GM21447 (cell line): ENCODE measurements around the gene HSPA2.

Experiments
- ATAC-seq: cut with Tn5 transposase; IDR thresholded peaks from one replicate; pipeline ENCODE4 v1.9.1; 2021; ENCODE audit not compliant: unreplicated experiment

Gene HSPA2

GRCh38 chr14:64540208-64541202 lies at the start of gene HSPA2:
Gene HSPA2 (plus strand): TSS chr14:64540741. CDS start chr14:64540850, 109 bp downstream.
- peak; percentile 94 for ATAC-seq

GRCh38 chr14:64491637-64492036 lies 48.9 kb upstream of the HSPA2 start:
- no peak for ATAC-seq

- ATAC-seq: no peak
Measured at GRCh38 chr14:64493455-64493854, 47.1 kb upstream of the HSPA2 start.

- ATAC-seq: no peak
Measured at GRCh38 chr14:64495252-64495651, 45.3 kb upstream of the HSPA2 start.

- ATAC-seq: no peak
Measured at GRCh38 chr14:64496764-64497163, 43.8 kb upstream of the HSPA2 start.

GRCh38 chr14:64500088-64500487 lies 40.5 kb upstream of the HSPA2 start:
- no peak for ATAC-seq

GRCh38 chr14:64501411-64502171 lies 39.0 kb upstream of the HSPA2 start:
- no peak for ATAC-seq

GRCh38 chr14:64502456-64502855 lies 38.1 kb upstream of the HSPA2 start:
- no peak for ATAC-seq

- ATAC-seq: no peak
Measured at GRCh38 chr14:64502887-64503433, 37.6 kb upstream of the HSPA2 start.

GRCh38 chr14:64503434-64504309 lies 36.9 kb upstream of the HSPA2 start, which contains the start of gene ZBTB25:
Gene ZBTB25 (minus strand): TSS chr14:64503838. CDS start chr14:64490533, 13,305 bp downstream.
- ATAC-seq: peak; percentile 57

GRCh38 chr14:64504310-64504896 lies 36.1 kb upstream of the HSPA2 start, which contains the start of gene ZBTB1:
Gene ZBTB1 (plus strand): TSS chr14:64504770. CDS start chr14:64521505, 16,735 bp downstream.
- ATAC-seq: peak; percentile 19

GRCh38 chr14:64504897-64505794 lies 35.4 kb upstream of the HSPA2 start:
- ATAC-seq: no peak

- no peak for ATAC-seq
Measured at GRCh38 chr14:64506721-64507120, 33.8 kb upstream of the HSPA2 start.

GRCh38 chr14:64507376-64508156 lies 33.0 kb upstream of the HSPA2 start:
- no peak for ATAC-seq

- no peak for ATAC-seq
Measured at GRCh38 chr14:64508215-64508776, 32.2 kb upstream of the HSPA2 start.

GRCh38 chr14:64509036-64509435 lies 31.5 kb upstream of the HSPA2 start:
- no peak for ATAC-seq

GRCh38 chr14:64510825-64511671 lies 29.5 kb upstream of the HSPA2 start:
- no peak for ATAC-seq
